ENCODE data around the gene ACSM3. TPM values are rescaled to one million over a fixed set of nuclear protein-coding genes. Genes with fewer than 3 reads are reported as not detected.

The ACSM3 gene
- total and polyA plus RNA-seq, 9 of the 15 experiments (the other 6 are each of a cell fraction or from before 2014, with no cell fraction given): 112 to 420 (median 182) TPM

DNA sequence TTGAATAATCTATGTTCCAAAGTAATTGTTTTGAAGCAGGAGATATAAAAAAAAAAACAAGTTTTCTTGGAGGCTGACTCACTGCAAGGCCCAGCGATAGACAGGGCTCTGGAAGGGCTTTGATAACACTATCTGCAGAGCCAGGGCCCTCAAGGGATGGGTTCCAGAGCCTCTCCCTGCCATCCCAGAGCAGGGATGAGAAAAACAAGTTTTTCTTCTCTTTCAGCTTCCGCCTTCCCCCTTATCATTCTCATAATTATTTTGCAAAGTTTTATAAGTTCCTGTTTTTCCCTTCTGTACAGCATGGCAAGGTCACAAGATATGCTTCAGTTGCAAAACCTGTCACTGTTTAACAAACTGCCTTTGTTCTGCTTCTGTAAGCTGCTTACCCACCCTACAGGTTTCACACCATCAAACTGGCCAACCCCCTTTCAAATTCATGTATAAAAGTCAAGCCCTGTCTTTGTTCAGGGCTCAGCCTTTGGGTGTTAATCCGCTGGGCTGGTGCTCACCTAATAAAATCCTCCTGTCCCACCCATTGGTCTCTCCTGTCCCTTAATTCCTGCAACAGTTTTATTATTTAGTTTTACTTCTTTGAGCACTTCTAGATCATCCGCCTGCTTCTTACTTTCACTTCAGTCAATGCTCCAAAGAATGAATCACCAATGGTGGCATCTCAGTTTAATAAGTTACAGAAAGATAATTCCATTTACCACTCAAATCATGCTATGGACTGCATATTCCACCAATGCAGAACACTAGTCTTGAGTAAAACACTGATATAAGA lies 16.6 kb upstream of the ACSM3 start (continued):
- TF ChIP-seq ZNF143 (CRISPR knock-in tag; IDR thresholded peaks at IDR 0.05) (no peak), ZNF695 (CRISPR knock-in tag; IDR thresholded peaks at IDR 0.05) (no peak), PRPF4 (IDR thresholded peaks at IDR 0.05; ENCODE audit: insufficient read depth, low read depth, low read length, poor library complexity, severe bottlenecking) (no peak), HNRNPK (IDR thresholded peaks at IDR 0.05; ENCODE audit: low read depth, low read length, poor library complexity, severe bottlenecking) (no peak), SREBF2 (CRISPR knock-in tag; IDR thresholded peaks at IDR 0.05) (no peak)
- TF ChIP-seq, protein P1, sequence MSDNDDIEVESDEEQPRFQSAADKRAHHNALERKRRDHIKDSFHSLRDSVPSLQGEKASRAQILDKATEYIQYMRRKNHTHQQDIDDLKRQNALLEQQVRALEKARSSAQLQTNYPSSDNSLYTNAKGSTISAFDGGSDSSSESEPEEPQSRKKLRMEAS (CRISPR knock-in tag; IDR thresholded peaks at IDR 0.05): no peak
- TF ChIP-seq, protein P2, sequence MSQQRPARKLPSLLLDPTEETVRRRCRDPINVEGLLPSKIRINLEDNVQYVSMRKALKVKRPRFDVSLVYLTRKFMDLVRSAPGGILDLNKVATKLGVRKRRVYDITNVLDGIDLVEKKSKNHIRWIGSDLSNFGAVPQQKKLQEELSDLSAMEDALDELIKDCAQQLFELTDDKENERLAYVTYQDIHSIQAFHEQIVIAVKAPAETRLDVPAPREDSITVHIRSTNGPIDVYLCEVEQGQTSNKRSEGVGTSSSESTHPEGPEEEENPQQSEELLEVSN (IDR thresholded peaks at IDR 0.05; ENCODE audit: borderline replicate concordance in 1 of 2, extremely low read depth in 1 of 2, insufficient read depth in 1 of 2, insufficient read length in 1 of 2, low read depth in 1 of 2, low read length in 1 of 2, poor library complexity in 1 of 2, severe bottlenecking in 1 of 2): no peak
- TF ChIP-seq, protein P3, sequence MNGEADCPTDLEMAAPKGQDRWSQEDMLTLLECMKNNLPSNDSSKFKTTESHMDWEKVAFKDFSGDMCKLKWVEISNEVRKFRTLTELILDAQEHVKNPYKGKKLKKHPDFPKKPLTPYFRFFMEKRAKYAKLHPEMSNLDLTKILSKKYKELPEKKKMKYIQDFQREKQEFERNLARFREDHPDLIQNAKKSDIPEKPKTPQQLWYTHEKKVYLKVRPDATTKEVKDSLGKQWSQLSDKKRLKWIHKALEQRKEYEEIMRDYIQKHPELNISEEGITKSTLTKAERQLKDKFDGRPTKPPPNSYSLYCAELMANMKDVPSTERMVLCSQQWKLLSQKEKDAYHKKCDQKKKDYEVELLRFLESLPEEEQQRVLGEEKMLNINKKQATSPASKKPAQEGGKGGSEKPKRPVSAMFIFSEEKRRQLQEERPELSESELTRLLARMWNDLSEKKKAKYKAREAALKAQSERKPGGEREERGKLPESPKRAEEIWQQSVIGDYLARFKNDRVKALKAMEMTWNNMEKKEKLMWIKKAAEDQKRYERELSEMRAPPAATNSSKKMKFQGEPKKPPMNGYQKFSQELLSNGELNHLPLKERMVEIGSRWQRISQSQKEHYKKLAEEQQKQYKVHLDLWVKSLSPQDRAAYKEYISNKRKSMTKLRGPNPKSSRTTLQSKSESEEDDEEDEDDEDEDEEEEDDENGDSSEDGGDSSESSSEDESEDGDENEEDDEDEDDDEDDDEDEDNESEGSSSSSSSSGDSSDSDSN (IDR thresholded peaks at IDR 0.05; ENCODE audit: borderline replicate concordance in 1 of 2, low read depth in 2 of 2, low read length in 2 of 2): no peak
- TF ChIP-seq, protein P4, sequence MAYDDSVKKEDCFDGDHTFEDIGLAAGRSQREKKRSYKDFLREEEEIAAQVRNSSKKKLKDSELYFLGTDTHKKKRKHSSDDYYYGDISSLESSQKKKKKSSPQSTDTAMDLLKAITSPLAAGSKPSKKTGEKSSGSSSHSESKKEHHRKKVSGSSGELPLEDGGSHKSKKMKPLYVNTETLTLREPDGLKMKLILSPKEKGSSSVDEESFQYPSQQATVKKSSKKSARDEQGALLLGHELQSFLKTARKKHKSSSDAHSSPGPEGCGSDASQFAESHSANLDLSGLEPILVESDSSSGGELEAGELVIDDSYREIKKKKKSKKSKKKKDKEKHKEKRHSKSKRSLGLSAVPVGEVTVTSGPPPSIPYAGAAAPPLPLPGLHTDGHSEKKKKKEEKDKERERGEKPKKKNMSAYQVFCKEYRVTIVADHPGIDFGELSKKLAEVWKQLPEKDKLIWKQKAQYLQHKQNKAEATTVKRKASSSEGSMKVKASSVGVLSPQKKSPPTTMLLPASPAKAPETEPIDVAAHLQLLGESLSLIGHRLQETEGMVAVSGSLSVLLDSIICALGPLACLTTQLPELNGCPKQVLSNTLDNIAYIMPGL (CRISPR knock-in tag; IDR thresholded peaks at IDR 0.05): no peak
- TF ChIP-seq, protein P5, sequence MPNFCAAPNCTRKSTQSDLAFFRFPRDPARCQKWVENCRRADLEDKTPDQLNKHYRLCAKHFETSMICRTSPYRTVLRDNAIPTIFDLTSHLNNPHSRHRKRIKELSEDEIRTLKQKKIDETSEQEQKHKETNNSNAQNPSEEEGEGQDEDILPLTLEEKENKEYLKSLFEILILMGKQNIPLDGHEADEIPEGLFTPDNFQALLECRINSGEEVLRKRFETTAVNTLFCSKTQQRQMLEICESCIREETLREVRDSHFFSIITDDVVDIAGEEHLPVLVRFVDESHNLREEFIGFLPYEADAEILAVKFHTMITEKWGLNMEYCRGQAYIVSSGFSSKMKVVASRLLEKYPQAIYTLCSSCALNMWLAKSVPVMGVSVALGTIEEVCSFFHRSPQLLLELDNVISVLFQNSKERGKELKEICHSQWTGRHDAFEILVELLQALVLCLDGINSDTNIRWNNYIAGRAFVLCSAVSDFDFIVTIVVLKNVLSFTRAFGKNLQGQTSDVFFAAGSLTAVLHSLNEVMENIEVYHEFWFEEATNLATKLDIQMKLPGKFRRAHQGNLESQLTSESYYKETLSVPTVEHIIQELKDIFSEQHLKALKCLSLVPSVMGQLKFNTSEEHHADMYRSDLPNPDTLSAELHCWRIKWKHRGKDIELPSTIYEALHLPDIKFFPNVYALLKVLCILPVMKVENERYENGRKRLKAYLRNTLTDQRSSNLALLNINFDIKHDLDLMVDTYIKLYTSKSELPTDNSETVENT (CRISPR knock-in tag; IDR thresholded peaks at IDR 0.05): no peak
- TF ChIP-seq, protein P6, sequence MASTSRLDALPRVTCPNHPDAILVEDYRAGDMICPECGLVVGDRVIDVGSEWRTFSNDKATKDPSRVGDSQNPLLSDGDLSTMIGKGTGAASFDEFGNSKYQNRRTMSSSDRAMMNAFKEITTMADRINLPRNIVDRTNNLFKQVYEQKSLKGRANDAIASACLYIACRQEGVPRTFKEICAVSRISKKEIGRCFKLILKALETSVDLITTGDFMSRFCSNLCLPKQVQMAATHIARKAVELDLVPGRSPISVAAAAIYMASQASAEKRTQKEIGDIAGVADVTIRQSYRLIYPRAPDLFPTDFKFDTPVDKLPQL (IDR thresholded peaks at IDR 0.05; ENCODE audit: extremely low read depth, insufficient read length): no peak
- TF ChIP-seq, protein P7, sequence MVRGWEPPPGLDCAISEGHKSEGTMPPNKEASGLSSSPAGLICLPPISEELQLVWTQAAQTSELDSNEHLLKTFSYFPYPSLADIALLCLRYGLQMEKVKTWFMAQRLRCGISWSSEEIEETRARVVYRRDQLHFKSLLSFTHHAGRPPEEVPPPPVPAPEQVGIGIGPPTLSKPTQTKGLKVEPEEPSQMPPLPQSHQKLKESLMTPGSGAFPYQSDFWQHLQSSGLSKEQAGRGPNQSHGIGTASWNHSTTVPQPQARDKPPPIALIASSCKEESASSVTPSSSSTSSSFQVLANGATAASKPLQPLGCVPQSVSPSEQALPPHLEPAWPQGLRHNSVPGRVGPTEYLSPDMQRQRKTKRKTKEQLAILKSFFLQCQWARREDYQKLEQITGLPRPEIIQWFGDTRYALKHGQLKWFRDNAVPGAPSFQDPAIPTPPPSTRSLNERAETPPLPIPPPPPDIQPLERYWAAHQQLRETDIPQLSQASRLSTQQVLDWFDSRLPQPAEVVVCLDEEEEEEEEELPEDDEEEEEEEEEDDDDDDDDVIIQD (CRISPR knock-in tag; IDR thresholded peaks at IDR 0.05): no peak

Measured in K562 (cell line).